Measurements from ENCODE around the gene SEMA3B. TPM values are rescaled to one million over a fixed set of nuclear protein-coding genes. Genes with fewer than 3 reads are reported as not detected.

Gene SEMA3B
- 5.3 to 9.6 TPM (median 8.3 TPM) in 5 replicates for total RNA-seq (2022; extraction: Qiagen RNA extraction)

GRCh38 chr3:50268703-50269451 is at the start of gene SEMA3B:
SEMA3B (plus strand) TSS chr3:50269147; CDS start chr3:50269241, 94 bp downstream.

DNA sequence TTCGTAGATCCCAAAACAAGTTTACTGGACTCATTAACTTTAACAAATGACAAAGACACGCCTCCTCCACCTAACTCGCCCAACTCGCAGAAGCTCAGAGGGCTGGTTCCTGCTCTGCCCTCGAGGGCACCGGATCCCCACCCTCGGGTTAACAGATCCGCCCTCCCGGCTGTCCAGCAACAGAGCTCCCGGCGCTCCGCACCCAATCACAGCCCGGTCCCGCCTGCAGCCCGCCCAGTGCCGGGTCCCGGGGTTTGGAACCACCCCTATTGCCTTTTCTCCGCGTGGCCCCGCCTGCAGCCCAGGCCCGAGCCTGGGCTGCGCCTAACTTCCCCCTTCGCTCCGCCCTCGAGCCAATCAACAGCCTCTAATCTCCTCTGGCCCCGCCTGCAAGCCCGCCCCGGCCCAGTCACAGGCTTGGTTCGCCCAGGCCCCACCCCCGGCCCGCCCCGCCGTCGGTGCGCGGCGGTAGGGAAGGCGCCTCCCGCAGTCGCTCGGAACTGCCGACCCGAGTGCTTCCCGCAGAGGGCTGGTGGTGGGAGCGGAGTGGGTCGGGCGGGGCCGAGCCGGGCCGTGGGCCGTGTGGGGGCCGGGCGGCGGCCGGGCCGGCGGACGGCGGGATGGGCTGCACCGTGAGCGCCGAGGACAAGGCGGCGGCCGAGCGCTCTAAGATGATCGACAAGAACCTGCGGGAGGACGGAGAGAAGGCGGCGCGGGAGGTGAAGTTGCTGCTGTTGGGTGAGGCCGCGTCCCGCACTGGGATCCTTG is 33.0 kb upstream of the SEMA3B start, which contains the start of gene GNAI2:
Gene GNAI2, plus strand, starts transcription at position 489 of the 768 bp plus-strand sequence. Its CDS starts 132 bp downstream, at position 621.

DNA sequence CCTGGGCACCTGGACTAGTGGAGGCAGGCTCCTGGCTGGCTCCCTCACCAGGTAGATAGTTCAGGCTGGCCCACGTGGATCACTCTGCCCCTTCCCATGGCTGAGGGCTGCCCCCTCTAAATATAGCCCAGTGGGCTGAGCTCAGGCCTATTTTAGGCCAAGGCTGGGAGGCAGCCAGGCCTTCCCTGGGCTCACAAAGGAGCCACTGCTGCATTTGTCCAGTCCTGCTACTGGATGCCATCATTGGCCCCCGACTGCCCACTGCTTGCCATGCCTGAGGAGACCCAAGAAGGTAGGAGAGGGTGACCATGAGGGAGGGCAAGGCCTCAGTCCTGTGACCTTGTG is 9.9 kb downstream of the SEMA3B start, which contains the start of gene LSMEM2:
Gene LSMEM2, plus strand, starts transcription at position 208 of the 345 bp plus-strand sequence. Its CDS starts 27 bp downstream, at position 235.

DNA sequence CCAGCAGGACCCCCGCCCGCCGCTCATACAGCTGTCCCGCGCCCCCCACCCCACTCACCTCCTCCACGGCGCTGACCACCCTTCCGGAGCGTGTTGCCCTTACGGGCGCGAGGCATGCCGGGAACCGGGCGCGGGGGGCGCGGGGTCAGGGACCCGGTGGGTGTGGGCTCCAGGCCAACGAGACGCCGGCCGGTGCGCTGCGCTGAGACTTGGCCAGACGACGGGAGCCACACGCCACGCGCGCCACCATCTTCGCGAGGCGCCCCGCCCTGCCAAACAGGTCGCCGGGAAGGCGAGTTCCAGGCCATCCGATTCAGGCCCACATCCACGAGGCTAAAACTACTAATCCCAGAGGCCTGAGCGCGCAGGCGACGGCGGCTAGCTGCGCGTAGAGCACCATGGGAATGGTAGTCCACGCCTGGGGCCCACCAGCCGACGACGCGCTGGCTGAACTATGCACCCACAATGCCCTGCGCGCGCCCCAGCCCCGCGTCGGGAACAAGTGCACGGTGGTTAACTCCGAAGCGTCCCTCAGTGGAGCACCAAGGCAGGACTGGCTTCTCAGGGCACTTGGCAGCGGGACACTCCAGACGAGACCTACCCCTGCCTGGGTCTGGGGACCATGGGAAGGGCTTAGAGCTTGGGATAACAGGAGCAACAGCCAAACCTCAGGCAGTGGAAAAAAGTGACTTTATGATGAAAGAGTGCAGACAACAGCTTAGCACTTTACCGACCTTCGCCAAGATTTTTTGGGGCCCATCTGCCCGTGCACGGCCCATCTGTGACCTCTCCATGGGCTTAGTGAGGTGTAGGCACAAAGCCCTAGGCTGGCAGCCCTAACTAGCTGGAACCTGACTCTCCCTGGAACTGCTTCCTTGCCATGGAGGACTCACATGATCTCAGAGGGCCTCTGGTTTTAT is 23.5 kb downstream of the SEMA3B start, which contains the start of gene IFRD2:
Gene IFRD2, minus strand, starts transcription at position 271 of the 920 bp plus-strand sequence. Its CDS starts 155 bp downstream, at position 116.

DNA sequence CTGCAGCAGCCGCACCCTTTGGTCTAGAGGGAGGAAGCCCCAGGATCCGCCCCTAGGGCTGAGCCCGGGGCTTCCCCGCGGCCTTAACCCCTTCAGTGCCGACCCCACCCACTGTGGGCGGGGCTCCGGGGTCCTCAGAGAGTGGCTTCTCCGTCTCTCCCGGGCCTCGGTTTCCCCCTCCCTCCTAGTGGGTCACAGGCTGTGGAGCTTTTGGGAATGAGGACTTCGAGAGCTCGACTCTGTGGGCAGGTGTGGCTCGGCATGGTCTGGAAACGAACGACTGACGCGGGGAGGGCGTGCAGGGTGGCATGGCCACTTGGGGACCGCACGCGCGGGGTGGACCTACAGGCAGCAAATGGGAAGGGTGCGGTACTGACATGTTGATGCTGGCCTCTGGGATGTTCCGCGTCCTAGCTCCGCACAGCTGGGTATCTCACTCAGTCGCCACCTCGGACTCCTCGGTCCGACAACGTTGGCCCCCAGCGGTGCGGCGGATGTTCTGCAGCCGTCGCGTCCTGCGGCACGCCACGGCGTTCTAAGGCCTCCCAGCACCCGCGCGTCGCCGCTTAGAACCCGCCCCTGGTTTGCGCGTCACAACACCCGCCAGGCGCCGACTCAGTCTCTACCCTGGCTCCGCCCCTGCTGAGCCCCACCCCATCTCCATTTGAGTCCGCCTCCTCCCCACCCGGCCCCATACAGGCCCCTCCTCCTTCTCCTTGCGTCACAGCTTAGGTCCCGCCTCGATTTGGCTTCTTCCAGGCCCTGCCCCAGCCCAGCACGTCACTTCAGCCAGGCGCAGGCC is 30.1 kb downstream of the SEMA3B start, which contains the start of the genes HYAL3 and NAA80:
Gene HYAL3, minus strand, starts transcription at position 570 of the 802 bp plus-strand sequence. CDS start 3,803 bp downstream, outside the sequence.
Gene NAA80, minus strand, starts transcription at position 570 of the 802 bp plus-strand sequence. CDS start 1,942 bp downstream, outside the sequence.

GRCh38 chr3:50303013-50303815 is 34.3 kb downstream of the SEMA3B start, which contains the start of gene HYAL1:
HYAL1 (minus strand) TSS chr3:50303574; CDS start chr3:50302956, 618 bp downstream.

GRCh38 chr3:50322386-50323091 is 53.6 kb downstream of the SEMA3B start, which contains the start of gene HYAL2:
HYAL2 (minus strand) TSS chr3:50322745; CDS start chr3:50320489, 2,256 bp downstream.

Other genes starting within 250 kb of the SEMA3B start
- 29.4 to 37.8 TPM (median 34.5 TPM) in 5 replicates for gene RBM5, start 180.2 kb upstream of the SEMA3B start, total RNA-seq (2022; extraction: Qiagen RNA extraction)
- 11.5 to 17.8 TPM (median 16.4 TPM) in 5 replicates for gene SEMA3F, start 113.8 kb upstream of the SEMA3B start, total RNA-seq (2022; extraction: Qiagen RNA extraction)
- gene GNAT1, start 77.5 kb upstream of the SEMA3B start, total RNA-seq (2022; extraction: Qiagen RNA extraction) = 0.05 to 0.31 TPM in 2 of 5 replicates, not detected in the others
- gene SLC38A3, start 63.9 kb upstream of the SEMA3B start, total RNA-seq (2022; extraction: Qiagen RNA extraction) = 0.08 to 0.22 TPM (median 0.16 TPM) in 3 of 5 replicates, not detected in the others
- gene GNAI2, start 32.9 kb upstream of the SEMA3B start, total RNA-seq (2022; extraction: Qiagen RNA extraction) = 35.1 to 46.7 TPM (median 45.2 TPM) in 5 replicates
- gene LSMEM2, start 9.9 kb downstream of the SEMA3B start, total RNA-seq (2022; extraction: Qiagen RNA extraction) = 0.11 TPM in 1 of 5 replicates, not detected in the others
- 73.8 to 101 TPM (median 96.0 TPM) in 5 replicates for gene IFRD2, start 23.3 kb downstream of the SEMA3B start, total RNA-seq (2022; extraction: Qiagen RNA extraction)
- gene HYAL3, start 30.3 kb downstream of the SEMA3B start, total RNA-seq (2022; extraction: Qiagen RNA extraction) = 7.0 to 10.7 TPM (median 9.1 TPM) in 5 replicates
- gene NAA80, start 30.3 kb downstream of the SEMA3B start, total RNA-seq (2022; extraction: Qiagen RNA extraction) = 4.9 to 7.9 TPM (median 6.4 TPM) in 5 replicates
- 0.32 to 1.00 TPM (median 0.61 TPM) in 5 replicates for gene HYAL1, start 34.4 kb downstream of the SEMA3B start, total RNA-seq (2022; extraction: Qiagen RNA extraction)
- 21.2 to 32.4 TPM (median 31.5 TPM) in 5 replicates for gene HYAL2, start 53.6 kb downstream of the SEMA3B start, total RNA-seq (2022; extraction: Qiagen RNA extraction)
- gene TUSC2, start 59.1 kb downstream of the SEMA3B start, total RNA-seq (2022; extraction: Qiagen RNA extraction) = 25.0 to 42.3 TPM (median 40.7 TPM) in 5 replicates
- 16.1 to 20.9 TPM (median 20.4 TPM) in 5 replicates for gene RASSF1, start 71.7 kb downstream of the SEMA3B start, total RNA-seq (2022; extraction: Qiagen RNA extraction)
- gene ZMYND10, start 76.6 kb downstream of the SEMA3B start, total RNA-seq (2022; extraction: Qiagen RNA extraction) = 1.1 to 1.3 TPM (median 1.2 TPM) in 5 replicates
- gene NPRL2, start 81.6 kb downstream of the SEMA3B start, total RNA-seq (2022; extraction: Qiagen RNA extraction) = 12.4 to 14.6 TPM (median 13.9 TPM) in 5 replicates
- 14.1 to 20.6 TPM (median 20.1 TPM) in 5 replicates for gene CYB561D2, start 81.7 kb downstream of the SEMA3B start, total RNA-seq (2022; extraction: Qiagen RNA extraction)
- gene TMEM115, start 90.4 kb downstream of the SEMA3B start, total RNA-seq (2022; extraction: Qiagen RNA extraction) = 35.5 to 49.0 TPM (median 48.1 TPM) in 5 replicates
- 0.50 to 0.79 TPM (median 0.72 TPM) in 5 replicates for gene CACNA2D2, start 234.5 kb downstream of the SEMA3B start, total RNA-seq (2022; extraction: Qiagen RNA extraction)